Hepatocyte (in vitro differentiated cells): ENCODE measurements around the gene CLIC5. TPM values are rescaled to one million over a fixed set of nuclear protein-coding genes. Genes with fewer than 3 reads are reported as not detected.
A peak's percentile ranks its signal among the peaks of the same experiment; 100 is the strongest.
"Not testable (repeated sequence)": the region's sequence is repeated elsewhere in the genome, so short reads cannot be mapped to it uniquely, and the experiment has no call there.

Source experiments
- DNase-seq: peaks from one replicate; pipeline ENCODE4 v3.0.0-alpha.2; 2016; ENCODE audit warnings: low spot score
- H2AFZ ChIP-seq: fragments of 200-600 bp; sonication (generic); 2 replicates; pipeline ENCODE4 v1.6.0; 2016; ENCODE audit warnings: antibody characterized with exemption, mild to moderate bottlenecking
- H3K27ac ChIP-seq: fragments of 200-600 bp; sonication (generic); 2 replicates; pipeline ENCODE4 v1.5.1; 2016; ENCODE audit warnings: mild to moderate bottlenecking
- H3K27me3 ChIP-seq: fragments of 200-600 bp; sonication (generic); 2 replicates; pipeline ENCODE4 v1.6.1; 2016
- H3K36me3 ChIP-seq: fragments of 200-600 bp; sonication (generic); replicated peaks from 2 replicates; pipeline ENCODE4 v1.5.1; 2016; ENCODE audit warnings: low read depth; ENCODE audit not compliant: insufficient read depth
- H3K4me1 ChIP-seq: fragments of 200-600 bp; sonication (generic); 2 replicates; pipeline ENCODE4 v1.5.1; 2016; ENCODE audit warnings: mild to moderate bottlenecking, moderate library complexity; ENCODE audit not compliant: insufficient read depth
- H3K4me2 ChIP-seq: fragments of 200-600 bp; sonication (generic); 2 replicates; pipeline ENCODE4 v1.6.0; 2016
- H3K4me3 ChIP-seq: fragments of 200-600 bp; sonication (generic); 2 replicates; pipeline ENCODE4 v1.5.1; 2016; ENCODE audit warnings: mild to moderate bottlenecking
- H3K79me2 ChIP-seq: fragments of 200-600 bp; sonication (generic); 2 replicates; pipeline ENCODE4 v1.6.0; 2017; ENCODE audit warnings: mild to moderate bottlenecking
- H3K9me2 ChIP-seq: fragments of 200-600 bp; sonication (generic); replicated peaks from 2 replicates; pipeline ENCODE4 v1.6.0; 2017; ENCODE audit warnings: mild to moderate bottlenecking; ENCODE audit not compliant: insufficient read depth
- H3K9me3 ChIP-seq: fragments of 200-600 bp; sonication (generic); 2 replicates; pipeline ENCODE4 v1.5.1; 2016; ENCODE audit warnings: low read depth, mild to moderate bottlenecking
- H4K20me1 ChIP-seq: fragments of 200-600 bp; sonication (generic); 2 replicates; pipeline ENCODE4 v1.6.0; 2016; ENCODE audit warnings: mild to moderate bottlenecking; ENCODE audit not compliant: insufficient read depth, poor library complexity, severe bottlenecking
- CTCF ChIP-seq: fragments of 200-600 bp; sonication (generic); IDR thresholded peaks from 2 replicates; pipeline ENCODE4 v1.5.1; 2016; ENCODE audit warnings: antibody characterized with exemption, mild to moderate bottlenecking; ENCODE audit not compliant: poor library complexity
- EZH2 ChIP-seq: fragments of 200-600 bp; sonication (generic); IDR thresholded peaks from 2 replicates; pipeline ENCODE4 v1.6.1; 2016; ENCODE audit warnings: antibody characterized with exemption, mild to moderate bottlenecking, borderline replicate concordance
- EZH2phosphoT487 ChIP-seq: fragments of 200-600 bp; sonication (generic); IDR thresholded peaks from one replicate; pipeline ENCODE4 v1.6.1; 2018; ENCODE audit warnings: antibody characterized with exemption, mild to moderate bottlenecking, low read depth, moderate library complexity; ENCODE audit not compliant: unreplicated experiment, severe bottlenecking
- WGBS: methylation state at CpG from one replicate; pipeline ENCODE4 v1.1.6; 2016; ENCODE audit warnings: low lambda C conversion rate; ENCODE audit errors: missing lambda C conversion rate; 5-methylcytosine and 5-hydroxymethylcytosine counted together
- polyA plus RNA-seq: library from polyadenylated mRNA; unstranded; fragments of >200 nt; fragmentation: Nextera tagmentation; extraction: Ambion mirVana; gene quantifications from 2 replicates; pipeline ENCODE4 v1.2.1, GENCODE V29; 2016
- total RNA-seq: library from RNA; depleted of rRNA; stranded (reverse); fragments of >200 nt; gene quantifications from 2 replicates; pipeline ENCODE4 v1.2.3, GENCODE V29; 2014

The CLIC5 gene
- total and polyA plus RNA-seq, 2 experiments from 2014 or later, result 6.0 to 12.1 TPM

GRCh38 chr6:45929421-45930361 lies 86.0 kb downstream of the CLIC5 start:
- Histone ChIP-seq H3K36me3 (no peaks in the 10 kb centered on the region), H3K27ac (no peak overlapping the region), H4K20me1 (no peaks in the 10 kb centered on the region), H3K9me2 (no peaks in the 10 kb centered on the region), H3K4me2 (no peak overlapping the region), H3K4me3 (no peak overlapping the region), H3K27me3 (no peaks in the 10 kb centered on the region), H2AFZ (no peak overlapping the region), H3K4me1 (no peaks in the 10 kb centered on the region), H3K79me2 (no peaks in the 10 kb centered on the region), H3K9me3 (no peaks in the 10 kb centered on the region)
- no peak for TF ChIP-seq EZH2phosphoT487
- no peak for TF ChIP-seq EZH2
- TF ChIP-seq CTCF, result no peak
- WGBS, result 66% methylated on average over 17 of the region's 17 CpGs
- no peak for DNase-seq

GRCh38 chr6:45928721-45929305 lies 86.8 kb downstream of the CLIC5 start:
- Histone ChIP-seq H3K4me3 (no peak overlapping the region), H3K9me3 (no peaks in the 10 kb centered on the region), H3K4me2 (no peak overlapping the region), H4K20me1 (no peaks in the 10 kb centered on the region), H3K27me3 (no peaks in the 10 kb centered on the region), H3K27ac (no peak overlapping the region), H3K36me3 (no peaks in the 10 kb centered on the region), H2AFZ (no peak overlapping the region), H3K79me2 (no peaks in the 10 kb centered on the region), H3K4me1 (peaks cover 7% of the 10 kb centered on the region), H3K9me2 (no peaks in the 10 kb centered on the region)
- 94% methylated on average over 11 of the region's 11 CpGs for WGBS
- no peak for TF ChIP-seq EZH2
- no peak for TF ChIP-seq CTCF
- TF ChIP-seq EZH2phosphoT487, result no peak
- no peak for DNase-seq

GRCh38 chr6:45927421-45928320 lies 88.0 kb downstream of the CLIC5 start:
- no peaks in the 10 kb centered on the region for H4K20me1 ChIP-seq
- H3K4me1 ChIP-seq, result peaks cover 7% of the 10 kb centered on the region
- H2AFZ ChIP-seq, result no peak overlapping the region
- TF ChIP-seq EZH2phosphoT487 (no peak), EZH2 (no peak), CTCF (no peak)
- no peak overlapping the region for H3K4me2 ChIP-seq
- H3K9me2 ChIP-seq, result no peaks in the 10 kb centered on the region
- H3K27me3 ChIP-seq, result no peaks in the 10 kb centered on the region
- no peaks in the 10 kb centered on the region for H3K79me2 ChIP-seq
- DNase-seq, result peak; percentile 34
- no peak overlapping the region for H3K4me3 ChIP-seq
- no peaks in the 10 kb centered on the region for H3K36me3 ChIP-seq
- no peak overlapping the region for H3K27ac ChIP-seq
- whole genome bisulfite sequencing, result 47% methylated on average over 9 of the region's 9 CpGs
- H3K9me3 ChIP-seq, result no peaks in the 10 kb centered on the region

GRCh38 chr6:45926423-45926822 lies 89.2 kb downstream of the CLIC5 start:
- peaks cover 14% of the 10 kb centered on the region for H3K4me1 ChIP-seq
- not testable (repeated sequence) for H3K27ac ChIP-seq, H4K20me1 ChIP-seq, DNase-seq, H2AFZ ChIP-seq, H3K36me3 ChIP-seq, H3K9me2 ChIP-seq, H3K4me2 ChIP-seq, H3K9me3 ChIP-seq, H3K27me3 ChIP-seq, H3K4me3 ChIP-seq, H3K79me2 ChIP-seq
- WGBS, result 88% methylated on average over 8 of the region's 8 CpGs
